HEK293 (cell line): ENCODE results near the gene LILRA5.
"Not testable (repeated sequence)": the region's sequence is repeated elsewhere in the genome, so short reads cannot be mapped to it uniquely, and the experiment has no call there.

Experiments used
- CTCF ChIP-seq: fragments of 450-650 bp; formaldehyde crosslinking; IDR thresholded peaks from 2 replicates; pipeline ENCODE4 v1.5.1; 2016; ENCODE audit warnings: missing biosample characterization, missing genetic modification characterization
- KLF1 ChIP-seq: fragments of 450-650 bp; formaldehyde crosslinking; IDR thresholded peaks from 2 replicates; pipeline ENCODE4 v1.5.1; 2016; ENCODE audit warnings: missing biosample characterization, missing genetic modification characterization
- REST ChIP-seq: fragments of 450-650 bp; formaldehyde crosslinking; IDR thresholded peaks from 2 replicates; pipeline ENCODE4 v1.5.1; 2016; ENCODE audit warnings: missing biosample characterization, missing genetic modification characterization
- ZNF138 ChIP-seq: fragments of 450-650 bp; formaldehyde crosslinking; IDR thresholded peaks from 2 replicates; pipeline ENCODE4 v1.5.1; 2016; ENCODE audit warnings: missing biosample characterization, missing genetic modification characterization, borderline replicate concordance
- ZNF211 ChIP-seq: fragments of 450-650 bp; formaldehyde crosslinking; IDR thresholded peaks from 2 replicates; pipeline ENCODE4 v1.5.1; 2016; ENCODE audit warnings: low read depth, missing biosample characterization, missing genetic modification characterization
- ZNF248 ChIP-seq: fragments of 450-650 bp; formaldehyde crosslinking; IDR thresholded peaks from 2 replicates; pipeline ENCODE4 v1.5.1; 2017; ENCODE audit warnings: missing biosample characterization, missing genetic modification characterization
- ZNF311 ChIP-seq: fragments of 450-650 bp; formaldehyde crosslinking; IDR thresholded peaks from 2 replicates; pipeline ENCODE4 v1.5.1; 2017; ENCODE audit warnings: missing biosample characterization, missing genetic modification characterization, borderline replicate concordance
- ZNF521 ChIP-seq: fragments of 450-650 bp; formaldehyde crosslinking; IDR thresholded peaks from 2 replicates; pipeline ENCODE4 v1.5.1; 2017; ENCODE audit warnings: missing biosample characterization, mild to moderate bottlenecking, missing genetic modification characterization
- ZNF558 ChIP-seq: fragments of 450-650 bp; formaldehyde crosslinking; IDR thresholded peaks from 2 replicates; pipeline ENCODE4 v1.5.1; 2016; ENCODE audit warnings: missing biosample characterization, missing genetic modification characterization
- TF ChIP-seq, protein P1 (sequence below): fragments of 450-650 bp; formaldehyde crosslinking; IDR thresholded peaks from 2 replicates; pipeline ENCODE4 v1.5.1; 2016; ENCODE audit warnings: missing biosample characterization, missing genetic modification characterization

GRCh38 chr19:54280441-54280840 is 32.5 kb downstream of the LILRA5 start:
- TF ChIP-seq ZNF248, ZNF521, REST, CTCF, KLF1, ZNF138, ZNF558, ZNF311, ZNF211 (tag by site-specific recombination): not testable (repeated sequence)
- TF ChIP-seq, protein P1, sequence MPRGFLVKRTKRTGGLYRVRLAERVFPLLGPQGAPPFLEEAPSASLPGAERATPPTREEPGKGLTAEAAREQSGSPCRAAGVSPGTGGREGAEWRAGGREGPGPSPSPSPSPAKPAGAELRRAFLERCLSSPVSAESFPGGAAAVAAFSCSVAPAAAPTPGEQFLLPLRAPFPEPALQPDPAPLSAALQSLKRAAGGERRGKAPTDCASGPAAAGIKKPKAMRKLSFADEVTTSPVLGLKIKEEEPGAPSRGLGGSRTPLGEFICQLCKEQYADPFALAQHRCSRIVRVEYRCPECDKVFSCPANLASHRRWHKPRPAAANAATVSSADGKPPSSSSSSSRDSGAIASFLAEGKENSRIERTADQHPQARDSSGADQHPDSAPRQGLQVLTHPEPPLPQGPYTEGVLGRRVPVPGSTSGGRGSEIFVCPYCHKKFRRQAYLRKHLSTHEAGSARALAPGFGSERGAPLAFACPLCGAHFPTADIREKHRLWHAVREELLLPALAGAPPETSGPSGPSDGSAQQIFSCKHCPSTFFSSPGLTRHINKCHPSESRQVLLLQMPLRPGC (tag by site-specific recombination): not testable (repeated sequence)
